ENCODE data around the gene FSTL4.

FSTL4 gene

DNA sequence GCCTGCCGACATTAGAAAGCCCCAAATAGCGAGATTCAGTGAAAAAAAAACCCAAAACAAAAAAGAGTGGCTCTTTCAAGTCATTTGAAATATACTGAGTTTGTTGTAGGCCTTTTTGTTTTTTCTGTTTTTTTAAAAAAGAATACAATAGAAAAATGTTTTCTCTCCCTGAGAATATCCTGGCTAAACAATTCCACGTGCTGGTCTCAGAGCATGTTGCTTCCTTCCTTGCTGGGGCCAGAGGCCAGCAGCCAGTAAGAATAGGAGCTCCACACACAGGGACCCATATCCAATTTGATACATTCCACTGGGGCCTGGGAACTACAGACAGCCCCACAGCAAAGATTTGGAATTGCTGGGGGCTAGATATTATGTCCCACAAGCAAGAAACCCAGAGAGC lies 369.1 kb downstream of the FSTL4 start (continued):
- TF ChIP-seq, protein P1, sequence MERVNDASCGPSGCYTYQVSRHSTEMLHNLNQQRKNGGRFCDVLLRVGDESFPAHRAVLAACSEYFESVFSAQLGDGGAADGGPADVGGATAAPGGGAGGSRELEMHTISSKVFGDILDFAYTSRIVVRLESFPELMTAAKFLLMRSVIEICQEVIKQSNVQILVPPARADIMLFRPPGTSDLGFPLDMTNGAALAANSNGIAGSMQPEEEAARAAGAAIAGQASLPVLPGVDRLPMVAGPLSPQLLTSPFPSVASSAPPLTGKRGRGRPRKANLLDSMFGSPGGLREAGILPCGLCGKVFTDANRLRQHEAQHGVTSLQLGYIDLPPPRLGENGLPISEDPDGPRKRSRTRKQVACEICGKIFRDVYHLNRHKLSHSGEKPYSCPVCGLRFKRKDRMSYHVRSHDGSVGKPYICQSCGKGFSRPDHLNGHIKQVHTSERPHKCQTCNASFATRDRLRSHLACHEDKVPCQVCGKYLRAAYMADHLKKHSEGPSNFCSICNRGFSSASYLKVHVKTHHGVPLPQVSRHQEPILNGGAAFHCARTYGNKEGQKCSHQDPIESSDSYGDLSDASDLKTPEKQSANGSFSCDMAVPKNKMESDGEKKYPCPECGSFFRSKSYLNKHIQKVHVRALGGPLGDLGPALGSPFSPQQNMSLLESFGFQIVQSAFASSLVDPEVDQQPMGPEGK (CRISPR knock-in tag; IDR thresholded peaks at IDR 0.05; ENCODE audit: borderline replicate concordance) = no peak
- TF ChIP-seq TCF4 (CRISPR knock-in tag; IDR thresholded peaks at IDR 0.05; ENCODE audit: borderline replicate concordance) (no peak), ZNF565 (CRISPR knock-in tag; conservative IDR thresholded peaks at IDR 0.05; ENCODE audit: low read depth) (no peak)

- ATAC-seq = no peak
- no peak for TF ChIP-seq ARNTL (CRISPR knock-in tag; IDR thresholded peaks at IDR 0.05; ENCODE audit: borderline replicate concordance, low read depth)
- no peak for TF ChIP-seq ZNF70 (CRISPR knock-in tag; IDR thresholded peaks at IDR 0.05)
- TF ChIP-seq, protein P2, sequence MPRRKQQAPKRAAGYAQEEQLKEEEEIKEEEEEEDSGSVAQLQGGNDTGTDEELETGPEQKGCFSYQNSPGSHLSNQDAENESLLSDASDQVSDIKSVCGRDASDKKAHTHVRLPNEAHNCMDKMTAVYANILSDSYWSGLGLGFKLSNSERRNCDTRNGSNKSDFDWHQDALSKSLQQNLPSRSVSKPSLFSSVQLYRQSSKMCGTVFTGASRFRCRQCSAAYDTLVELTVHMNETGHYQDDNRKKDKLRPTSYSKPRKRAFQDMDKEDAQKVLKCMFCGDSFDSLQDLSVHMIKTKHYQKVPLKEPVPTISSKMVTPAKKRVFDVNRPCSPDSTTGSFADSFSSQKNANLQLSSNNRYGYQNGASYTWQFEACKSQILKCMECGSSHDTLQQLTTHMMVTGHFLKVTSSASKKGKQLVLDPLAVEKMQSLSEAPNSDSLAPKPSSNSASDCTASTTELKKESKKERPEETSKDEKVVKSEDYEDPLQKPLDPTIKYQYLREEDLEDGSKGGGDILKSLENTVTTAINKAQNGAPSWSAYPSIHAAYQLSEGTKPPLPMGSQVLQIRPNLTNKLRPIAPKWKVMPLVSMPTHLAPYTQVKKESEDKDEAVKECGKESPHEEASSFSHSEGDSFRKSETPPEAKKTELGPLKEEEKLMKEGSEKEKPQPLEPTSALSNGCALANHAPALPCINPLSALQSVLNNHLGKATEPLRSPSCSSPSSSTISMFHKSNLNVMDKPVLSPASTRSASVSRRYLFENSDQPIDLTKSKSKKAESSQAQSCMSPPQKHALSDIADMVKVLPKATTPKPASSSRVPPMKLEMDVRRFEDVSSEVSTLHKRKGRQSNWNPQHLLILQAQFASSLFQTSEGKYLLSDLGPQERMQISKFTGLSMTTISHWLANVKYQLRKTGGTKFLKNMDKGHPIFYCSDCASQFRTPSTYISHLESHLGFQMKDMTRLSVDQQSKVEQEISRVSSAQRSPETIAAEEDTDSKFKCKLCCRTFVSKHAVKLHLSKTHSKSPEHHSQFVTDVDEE (CRISPR knock-in tag; IDR thresholded peaks at IDR 0.05) = no peak
- no peak for TF ChIP-seq CSDC2 (CRISPR knock-in tag; IDR thresholded peaks at IDR 0.05)
- TF ChIP-seq, protein P3, sequence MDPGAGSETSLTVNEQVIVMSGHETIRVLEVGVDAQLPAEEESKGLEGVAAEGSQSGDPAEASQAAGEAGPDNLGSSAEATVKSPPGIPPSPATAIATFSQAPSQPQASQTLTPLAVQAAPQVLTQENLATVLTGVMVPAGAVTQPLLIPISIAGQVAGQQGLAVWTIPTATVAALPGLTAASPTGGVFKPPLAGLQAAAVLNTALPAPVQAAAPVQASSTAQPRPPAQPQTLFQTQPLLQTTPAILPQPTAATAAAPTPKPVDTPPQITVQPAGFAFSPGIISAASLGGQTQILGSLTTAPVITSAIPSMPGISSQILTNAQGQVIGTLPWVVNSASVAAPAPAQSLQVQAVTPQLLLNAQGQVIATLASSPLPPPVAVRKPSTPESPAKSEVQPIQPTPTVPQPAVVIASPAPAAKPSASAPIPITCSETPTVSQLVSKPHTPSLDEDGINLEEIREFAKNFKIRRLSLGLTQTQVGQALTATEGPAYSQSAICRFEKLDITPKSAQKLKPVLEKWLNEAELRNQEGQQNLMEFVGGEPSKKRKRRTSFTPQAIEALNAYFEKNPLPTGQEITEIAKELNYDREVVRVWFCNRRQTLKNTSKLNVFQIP (CRISPR knock-in tag; IDR thresholded peaks at IDR 0.05; ENCODE audit: borderline replicate concordance, low read depth) = no peak
- TF ChIP-seq, protein P1 (CRISPR knock-in tag; IDR thresholded peaks at IDR 0.05; ENCODE audit: borderline replicate concordance) = no peak
- TF ChIP-seq PPARA (CRISPR knock-in tag; IDR thresholded peaks at IDR 0.05; ENCODE audit: borderline replicate concordance) = no peak
- no peak for TF ChIP-seq ZNF565 (CRISPR knock-in tag; conservative IDR thresholded peaks at IDR 0.05; ENCODE audit: low read depth)
- TF ChIP-seq ESRRG (CRISPR knock-in tag; IDR thresholded peaks at IDR 0.05) = no peak
- TF ChIP-seq SNAI2 (CRISPR knock-in tag; IDR thresholded peaks at IDR 0.05) = no peak
- TF ChIP-seq BACH2 (CRISPR knock-in tag; IDR thresholded peaks at IDR 0.05; ENCODE audit: borderline replicate concordance) = no peak
- no peak for TF ChIP-seq RARB (CRISPR knock-in tag; IDR thresholded peaks at IDR 0.05)
- no peak for TF ChIP-seq CSRNP3 (CRISPR knock-in tag; IDR thresholded peaks at IDR 0.05)
- TF ChIP-seq TCF4 (CRISPR knock-in tag; IDR thresholded peaks at IDR 0.05; ENCODE audit: borderline replicate concordance) = no peak
- TF ChIP-seq ZC3H10 (CRISPR knock-in tag; IDR thresholded peaks at IDR 0.05) = no peak
- no peak for TF ChIP-seq ZNF8 (CRISPR knock-in tag; IDR thresholded peaks at IDR 0.05)
Measured at GRCh38 chr5:133242221-133242835, 370.0 kb downstream of the FSTL4 start.

DNA sequence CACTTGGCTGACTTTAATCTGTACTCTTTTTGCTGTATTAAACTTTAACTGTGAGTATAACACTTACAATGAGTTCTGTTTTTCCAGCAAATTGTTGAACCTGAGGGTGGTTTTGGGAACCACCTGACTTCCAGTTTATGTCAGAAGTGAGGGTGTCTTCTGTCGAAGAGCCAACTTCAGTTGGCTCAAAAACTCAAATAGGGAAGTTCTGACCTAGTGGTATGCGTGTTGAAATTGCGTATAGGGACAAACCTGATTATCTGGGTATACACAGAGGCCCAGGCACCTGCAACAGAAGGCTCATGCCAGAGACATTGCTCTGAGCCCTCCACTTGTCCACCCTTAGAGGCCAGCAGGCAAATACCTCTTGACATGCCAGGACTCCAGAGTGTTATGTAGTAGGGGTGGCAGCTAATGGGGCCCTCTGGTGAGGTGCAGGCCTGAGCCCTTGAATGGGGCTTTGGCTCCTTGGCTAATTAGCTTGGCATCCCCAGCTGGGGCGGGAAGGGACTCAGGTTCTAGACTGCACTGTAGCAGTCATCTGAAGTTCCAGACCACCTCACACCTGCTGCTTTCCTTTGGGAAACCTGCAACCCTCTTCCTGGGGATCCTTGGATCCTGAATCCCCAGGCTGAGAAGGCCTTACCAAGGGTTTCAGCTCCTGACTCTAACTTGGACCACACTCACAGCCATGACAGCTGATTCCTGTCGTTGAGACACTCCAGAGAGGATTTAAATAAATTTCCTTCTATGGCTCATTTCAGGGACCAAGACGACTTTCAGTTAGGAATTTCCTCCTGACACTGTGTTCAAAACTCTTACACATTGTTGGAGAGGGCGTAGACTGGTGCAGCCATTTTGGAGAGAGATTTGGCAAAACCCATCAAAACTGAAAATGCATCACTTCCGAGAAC lies 370.9 kb downstream of the FSTL4 start:
- ATAC-seq = no peak
- TF ChIP-seq, protein P1 (CRISPR knock-in tag; IDR thresholded peaks at IDR 0.05; ENCODE audit: borderline replicate concordance) = no peak
- TF ChIP-seq GLIS3 (CRISPR knock-in tag; IDR thresholded peaks at IDR 0.05) = no peak
- TF ChIP-seq ZNF70 (CRISPR knock-in tag; IDR thresholded peaks at IDR 0.05) = no peak
- TF ChIP-seq, protein P4, sequence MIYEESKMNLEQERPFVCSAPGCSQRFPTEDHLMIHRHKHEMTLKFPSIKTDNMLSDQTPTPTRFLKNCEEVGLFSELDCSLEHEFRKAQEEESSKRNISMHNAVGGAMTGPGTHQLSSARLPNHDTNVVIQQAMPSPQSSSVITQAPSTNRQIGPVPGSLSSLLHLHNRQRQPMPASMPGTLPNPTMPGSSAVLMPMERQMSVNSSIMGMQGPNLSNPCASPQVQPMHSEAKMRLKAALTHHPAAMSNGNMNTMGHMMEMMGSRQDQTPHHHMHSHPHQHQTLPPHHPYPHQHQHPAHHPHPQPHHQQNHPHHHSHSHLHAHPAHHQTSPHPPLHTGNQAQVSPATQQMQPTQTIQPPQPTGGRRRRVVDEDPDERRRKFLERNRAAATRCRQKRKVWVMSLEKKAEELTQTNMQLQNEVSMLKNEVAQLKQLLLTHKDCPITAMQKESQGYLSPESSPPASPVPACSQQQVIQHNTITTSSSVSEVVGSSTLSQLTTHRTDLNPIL (CRISPR knock-in tag; IDR thresholded peaks at IDR 0.05; ENCODE audit: low read depth) = no peak
- no peak for TF ChIP-seq RARB (CRISPR knock-in tag; IDR thresholded peaks at IDR 0.05)
- no peak for TF ChIP-seq TOX (CRISPR knock-in tag; IDR thresholded peaks at IDR 0.05; ENCODE audit: borderline replicate concordance)
- TF ChIP-seq, protein P3 (CRISPR knock-in tag; IDR thresholded peaks at IDR 0.05; ENCODE audit: borderline replicate concordance, low read depth) = no peak
- TF ChIP-seq ESRRG (CRISPR knock-in tag; IDR thresholded peaks at IDR 0.05) = no peak
- no peak for TF ChIP-seq ZC3H10 (CRISPR knock-in tag; IDR thresholded peaks at IDR 0.05)
- TF ChIP-seq ZNF565 (CRISPR knock-in tag; conservative IDR thresholded peaks at IDR 0.05; ENCODE audit: low read depth) = no peak
